ENCODE results near the gene TMEM253.

The TMEM253 gene

GRCh38 chr14:21090940-21091663, 9.8 kb upstream of the TMEM253 start:
- DNase-seq, result no peak

DNA sequence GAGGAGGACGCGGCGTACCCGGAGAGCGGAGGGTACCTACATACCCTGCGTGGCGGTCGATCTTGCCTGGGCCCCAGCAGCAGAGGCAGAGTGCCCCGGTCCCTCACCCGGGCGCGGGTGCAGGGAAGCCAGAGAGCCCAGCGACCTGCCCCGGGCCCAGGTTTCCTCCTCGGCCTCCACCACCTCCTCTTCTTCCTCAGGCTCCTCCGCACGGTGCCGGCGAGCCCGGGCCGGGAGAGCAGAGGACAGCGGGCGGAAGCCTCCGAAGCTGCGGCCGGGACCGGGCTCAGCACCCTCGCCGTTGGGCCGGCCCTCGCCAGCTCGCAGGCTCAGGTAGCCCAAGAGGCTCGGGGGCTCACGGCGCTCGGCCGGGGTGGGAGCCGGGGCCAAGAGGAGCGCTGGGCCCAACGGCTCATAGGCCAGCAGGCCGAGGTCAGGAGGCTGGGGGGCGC, 9.0 kb upstream of the TMEM253 start:
- no peak for DNase-seq

DNA sequence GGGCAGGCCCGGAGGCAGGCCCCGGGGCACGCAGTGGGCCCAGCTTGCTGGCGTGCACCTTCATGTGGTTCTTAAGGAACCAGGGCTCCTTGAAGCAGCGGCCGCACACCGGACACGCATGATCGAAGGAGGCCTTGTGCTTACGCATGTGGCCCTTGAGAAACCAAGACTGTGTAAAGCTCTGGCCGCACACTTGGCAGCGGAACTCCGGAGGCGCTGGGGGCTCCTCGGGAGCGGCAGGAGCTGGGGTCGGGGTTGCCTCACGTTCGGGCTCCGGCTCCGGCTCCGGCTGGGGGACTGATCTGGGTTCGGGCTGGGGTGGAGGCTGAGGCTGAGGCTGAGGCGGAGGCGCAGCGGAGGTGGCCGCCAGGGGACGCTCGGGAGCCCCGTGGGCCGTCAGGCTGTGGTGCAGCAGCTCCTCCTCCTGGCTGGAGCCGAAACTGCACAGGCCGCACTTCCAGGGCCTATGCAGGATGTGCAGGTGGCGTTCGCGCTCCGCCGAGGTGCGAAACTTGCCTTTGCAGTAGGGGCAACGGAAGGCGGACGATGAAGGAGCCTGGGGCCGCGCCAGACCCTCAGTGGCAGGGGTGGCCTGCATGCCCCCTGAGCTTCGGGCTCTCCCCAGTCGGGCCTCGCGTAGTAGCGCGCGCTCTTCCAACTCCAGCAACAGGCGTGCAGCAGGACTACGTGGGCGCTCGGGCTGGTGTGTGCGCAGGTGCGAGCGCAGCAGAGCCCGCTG, 8.4 kb upstream of the TMEM253 start:
- peak; percentile 71 for DNase-seq

GRCh38 chr14:21093018-21093417, 7.8 kb upstream of the TMEM253 start:
- no peak for DNase-seq

GRCh38 chr14:21093769-21094681, 6.8 kb upstream of the TMEM253 start:
- no peak for DNase-seq

- DNase-seq, result no peak
Observed at GRCh38 chr14:21095430-21096205, 5.2 kb upstream of the TMEM253 start.

GRCh38 chr14:21096438-21096837, 4.4 kb upstream of the TMEM253 start:
- DNase-seq, result no peak

GRCh38 chr14:21096978-21097635, 3.8 kb upstream of the TMEM253 start:
- DNase-seq, result no peak

DNA sequence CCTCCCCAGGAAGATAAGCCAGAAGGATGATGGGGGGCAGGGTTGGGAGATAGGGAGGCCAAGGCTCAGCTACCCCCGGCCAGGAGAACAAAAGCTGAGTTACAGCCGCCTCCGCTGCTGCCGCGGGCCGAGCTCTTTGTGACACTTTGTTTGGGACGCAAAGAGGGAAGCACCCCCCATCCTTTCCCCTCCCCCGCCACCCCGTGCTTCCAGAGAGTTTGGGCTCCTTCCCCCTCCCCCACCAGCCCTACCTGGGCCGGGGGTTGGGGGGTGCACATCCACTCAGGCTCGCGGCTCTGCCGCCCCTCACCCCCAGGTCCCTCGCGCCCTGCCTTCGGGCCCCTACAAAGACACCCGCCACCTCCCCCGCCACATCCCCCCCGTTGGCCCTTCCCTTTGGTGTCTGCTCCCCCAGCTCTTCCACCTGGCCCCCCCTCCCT, 3.2 kb upstream of the TMEM253 start:
- DNase-seq, result no peak

DNA sequence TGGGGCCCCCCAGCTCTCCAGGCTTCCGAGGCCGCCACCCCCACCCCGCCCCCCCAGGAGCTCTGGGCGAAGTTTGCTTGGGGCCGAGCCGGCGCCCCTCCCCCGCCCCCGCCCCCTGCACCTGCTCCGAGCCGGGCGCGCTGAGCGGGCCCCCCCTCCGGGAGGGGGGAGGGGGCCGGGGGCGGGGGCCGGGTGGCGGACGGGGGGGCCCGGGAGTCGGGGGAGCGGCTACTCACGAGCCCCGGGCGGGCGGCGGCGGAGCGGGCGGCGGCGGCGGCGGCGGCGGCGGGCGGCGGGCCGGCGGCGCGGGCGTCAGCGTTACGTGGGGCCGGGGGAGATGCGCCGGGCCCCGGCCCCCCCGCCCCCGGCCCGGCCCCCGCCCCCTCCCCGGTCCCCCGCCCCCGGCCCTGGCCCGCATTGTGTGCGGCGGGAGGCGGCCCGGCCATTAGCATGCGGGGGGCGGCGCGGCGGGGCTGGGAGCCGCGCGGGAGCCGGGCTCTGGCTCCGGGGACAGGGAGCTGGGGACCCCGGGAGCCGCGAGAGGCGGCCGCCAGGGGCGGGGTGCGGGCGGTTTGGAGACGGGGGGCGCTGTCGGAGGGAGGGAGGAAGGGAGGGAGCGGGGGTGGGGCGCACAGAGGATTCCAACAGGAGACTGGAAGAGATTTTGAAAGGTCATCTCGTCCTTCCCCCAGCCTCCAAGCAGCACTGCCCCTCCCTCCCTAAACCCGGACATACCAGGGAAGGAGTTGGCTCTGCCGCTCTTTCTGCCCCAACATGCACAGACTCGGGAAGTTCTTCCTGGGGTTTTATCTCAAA, 2.6 kb upstream of the TMEM253 start, which contains the start of gene ZNF219:
ZNF219 (minus strand) TSS at position 580 of the 816 bp plus-strand sequence. CDS start 5,064 bp downstream, outside the sequence.
- DNase-seq, result no peak

GRCh38 chr14:21098892-21099595, 1.8 kb upstream of the TMEM253 start:
- DNase-seq, result no peak

DNA sequence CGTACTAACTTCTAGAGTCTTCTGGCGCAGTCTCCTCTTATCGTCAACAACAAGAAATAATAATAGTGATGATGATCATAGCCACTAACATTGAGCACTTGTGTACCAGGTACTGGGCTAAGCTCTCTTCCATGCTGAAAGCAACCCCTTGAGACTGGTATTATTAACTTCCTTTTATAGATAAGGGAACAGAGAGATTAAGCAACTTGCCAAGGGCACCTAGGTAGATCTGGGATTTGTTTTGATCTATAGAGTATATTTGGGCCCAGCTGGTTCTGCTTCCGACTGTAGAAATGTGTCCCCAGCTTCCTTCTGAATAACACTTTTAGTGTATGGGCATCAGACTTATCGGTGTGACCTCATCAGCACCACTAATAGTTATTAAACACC, 1.3 kb upstream of the TMEM253 start:
- DNase-seq, result no peak

GRCh38 chr14:21101802-21102413, 1.0 kb downstream of the TMEM253 start:
- no peak for DNase-seq

GRCh38 chr14:21102521-21103410, 1.9 kb downstream of the TMEM253 start:
- DNase-seq, result no peak

- DNase-seq, result no peak
Observed at GRCh38 chr14:21103411-21103709, 2.5 kb downstream of the TMEM253 start.

DNA sequence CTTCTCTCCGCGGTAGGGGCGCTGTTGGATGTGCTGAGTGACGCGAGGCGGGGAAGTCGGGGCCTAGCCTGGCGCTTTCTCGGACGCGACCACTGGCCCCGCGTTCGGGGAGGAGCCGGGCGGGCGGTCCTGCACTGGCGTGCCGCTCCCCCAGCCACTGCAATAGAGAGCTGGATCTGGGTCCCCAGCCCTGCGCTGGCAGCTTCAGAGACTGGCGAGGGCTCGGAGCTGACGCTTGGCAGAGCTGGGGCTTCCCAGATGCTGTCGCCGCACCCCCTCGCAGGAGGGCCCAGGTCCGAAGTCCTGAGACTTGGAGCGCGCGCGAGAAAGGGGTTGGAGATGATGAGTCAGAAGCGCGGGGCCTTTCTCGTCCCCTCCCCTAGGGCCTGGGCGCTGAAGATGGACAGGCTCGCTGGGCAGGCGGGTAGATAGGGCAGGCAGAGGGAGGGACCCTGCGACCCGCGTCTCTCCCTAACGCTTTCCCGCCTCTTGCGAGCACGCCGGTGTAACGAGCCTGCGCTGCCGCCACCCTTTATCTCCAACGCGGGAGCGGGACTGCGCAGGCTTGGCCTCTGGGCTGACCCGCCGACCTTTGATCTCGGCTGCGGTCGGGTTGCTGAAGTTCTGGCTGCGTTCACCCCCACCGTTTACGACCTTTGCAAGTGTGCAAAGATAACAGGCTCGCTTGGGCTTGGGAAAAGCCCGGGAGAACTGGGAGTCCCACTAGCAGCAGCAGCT, 3.0 kb downstream of the TMEM253 start:
- peak; percentile 92 for DNase-seq

- DNase-seq, result peak; percentile 39
Observed at GRCh38 chr14:21104448-21105060, 3.7 kb downstream of the TMEM253 start.

GRCh38 chr14:21105095-21105494, 4.2 kb downstream of the TMEM253 start:
- DNase-seq, result no peak

All from T1000 (cell line).